VCaP (cell line): ENCODE measurements around the gene INAFM1.

Experiments
- H3K27ac ChIP-seq: fragments of 450-650 bp; 2 replicates; pipeline ENCODE4 v1.5.1; 2017
- TF ChIP-seq, protein P1 (sequence below): fragments of 450-650 bp; conservative IDR thresholded peaks from 2 replicates; pipeline ENCODE4 v1.5.1; 2017; ENCODE audit warnings: mild to moderate bottlenecking, moderate library complexity

Gene INAFM1

DNA sequence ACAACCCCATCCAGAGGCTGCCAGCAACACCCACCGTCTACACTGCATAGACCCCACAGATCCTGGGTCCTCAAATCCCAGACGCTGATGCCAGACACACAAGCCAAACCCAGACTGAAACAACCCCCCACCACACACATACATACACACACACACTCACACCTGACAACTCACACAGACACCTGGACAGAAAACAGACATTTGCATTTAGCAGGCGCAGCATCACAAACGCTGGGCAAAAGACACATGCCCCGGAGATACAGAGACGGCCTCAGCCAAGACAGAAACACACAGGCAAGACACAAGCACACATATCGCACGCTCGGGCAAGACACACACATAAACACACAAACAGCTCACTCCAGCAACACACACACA lies 45.0 kb upstream of the INAFM1 start:
- TF ChIP-seq, protein P1, sequence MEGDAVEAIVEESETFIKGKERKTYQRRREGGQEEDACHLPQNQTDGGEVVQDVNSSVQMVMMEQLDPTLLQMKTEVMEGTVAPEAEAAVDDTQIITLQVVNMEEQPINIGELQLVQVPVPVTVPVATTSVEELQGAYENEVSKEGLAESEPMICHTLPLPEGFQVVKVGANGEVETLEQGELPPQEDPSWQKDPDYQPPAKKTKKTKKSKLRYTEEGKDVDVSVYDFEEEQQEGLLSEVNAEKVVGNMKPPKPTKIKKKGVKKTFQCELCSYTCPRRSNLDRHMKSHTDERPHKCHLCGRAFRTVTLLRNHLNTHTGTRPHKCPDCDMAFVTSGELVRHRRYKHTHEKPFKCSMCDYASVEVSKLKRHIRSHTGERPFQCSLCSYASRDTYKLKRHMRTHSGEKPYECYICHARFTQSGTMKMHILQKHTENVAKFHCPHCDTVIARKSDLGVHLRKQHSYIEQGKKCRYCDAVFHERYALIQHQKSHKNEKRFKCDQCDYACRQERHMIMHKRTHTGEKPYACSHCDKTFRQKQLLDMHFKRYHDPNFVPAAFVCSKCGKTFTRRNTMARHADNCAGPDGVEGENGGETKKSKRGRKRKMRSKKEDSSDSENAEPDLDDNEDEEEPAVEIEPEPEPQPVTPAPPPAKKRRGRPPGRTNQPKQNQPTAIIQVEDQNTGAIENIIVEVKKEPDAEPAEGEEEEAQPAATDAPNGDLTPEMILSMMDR = no peak

DNA sequence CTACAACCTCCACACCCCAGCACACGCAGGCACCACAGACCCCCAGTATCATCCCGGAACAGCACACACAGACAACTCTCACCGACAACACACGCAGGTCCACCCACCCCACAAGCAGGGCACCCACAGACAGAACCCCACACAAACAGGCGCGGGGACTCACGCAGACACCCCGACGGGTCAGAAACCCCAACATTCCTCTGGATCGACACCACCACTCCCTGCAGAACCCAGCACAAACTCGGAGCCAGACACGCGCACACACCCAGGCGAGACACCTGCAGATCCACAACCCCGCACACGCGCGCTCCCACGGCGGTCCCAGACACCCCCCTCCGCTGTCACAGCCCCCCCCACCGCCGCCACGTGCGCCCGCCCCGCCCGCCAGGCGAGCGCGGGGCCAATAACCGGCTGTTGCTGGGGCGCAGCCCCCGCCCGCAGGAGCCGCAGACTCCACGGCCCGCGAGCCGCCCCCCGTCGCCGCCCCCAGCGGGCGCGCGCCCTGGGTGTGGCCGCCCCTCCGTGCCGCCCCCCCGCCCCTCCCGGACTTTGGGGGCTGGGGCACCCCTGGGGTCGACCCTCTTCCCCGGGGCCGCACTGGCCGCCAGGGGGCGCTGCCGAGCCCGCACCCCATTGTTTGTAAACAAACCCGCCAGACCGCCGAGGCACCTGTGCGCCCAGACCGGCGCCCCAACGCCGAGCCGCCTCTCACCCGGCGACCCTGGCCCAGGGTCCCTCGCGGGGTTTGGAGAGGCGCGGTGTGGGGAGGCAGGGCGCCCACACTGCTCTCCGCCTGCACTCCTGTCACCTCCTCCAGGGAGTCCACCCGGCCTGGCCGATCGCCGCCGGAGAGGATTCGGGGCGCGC lies 44.4 kb upstream of the INAFM1 start:
- peak overlapping the region; percentile 85 for H3K27ac ChIP-seq
- TF ChIP-seq, protein P1 = peak; percentile 94

More for the DNA sequence above, 45.0 kb upstream of the INAFM1 start:
- H3K27ac ChIP-seq = peak overlapping the region; percentile 85

DNA sequence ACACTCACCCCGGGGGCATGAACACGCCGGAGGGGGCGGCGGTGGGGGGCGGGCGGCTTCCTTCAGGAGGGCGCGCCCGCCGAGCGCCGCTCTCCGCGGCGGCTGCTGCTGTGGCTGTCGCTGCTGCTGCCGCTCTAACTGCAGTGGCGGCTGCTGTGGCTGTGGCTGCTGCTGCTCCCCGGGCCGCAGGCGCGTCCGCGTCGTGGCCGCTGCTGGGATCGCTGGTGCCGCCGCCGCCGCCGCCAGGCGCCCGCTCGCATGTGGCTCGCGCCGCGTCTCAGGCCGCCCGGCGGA lies 43.8 kb upstream of the INAFM1 start, which contains the start of gene BBC3:
TSS of gene BBC3 (minus strand) at position 279 of the 294 bp plus-strand sequence. CDS start 2,768 bp downstream, outside the sequence.
- H3K27ac ChIP-seq = peak within 1 kb of the TSS; percentile 85
- TF ChIP-seq, protein P1 = no peak

DNA sequence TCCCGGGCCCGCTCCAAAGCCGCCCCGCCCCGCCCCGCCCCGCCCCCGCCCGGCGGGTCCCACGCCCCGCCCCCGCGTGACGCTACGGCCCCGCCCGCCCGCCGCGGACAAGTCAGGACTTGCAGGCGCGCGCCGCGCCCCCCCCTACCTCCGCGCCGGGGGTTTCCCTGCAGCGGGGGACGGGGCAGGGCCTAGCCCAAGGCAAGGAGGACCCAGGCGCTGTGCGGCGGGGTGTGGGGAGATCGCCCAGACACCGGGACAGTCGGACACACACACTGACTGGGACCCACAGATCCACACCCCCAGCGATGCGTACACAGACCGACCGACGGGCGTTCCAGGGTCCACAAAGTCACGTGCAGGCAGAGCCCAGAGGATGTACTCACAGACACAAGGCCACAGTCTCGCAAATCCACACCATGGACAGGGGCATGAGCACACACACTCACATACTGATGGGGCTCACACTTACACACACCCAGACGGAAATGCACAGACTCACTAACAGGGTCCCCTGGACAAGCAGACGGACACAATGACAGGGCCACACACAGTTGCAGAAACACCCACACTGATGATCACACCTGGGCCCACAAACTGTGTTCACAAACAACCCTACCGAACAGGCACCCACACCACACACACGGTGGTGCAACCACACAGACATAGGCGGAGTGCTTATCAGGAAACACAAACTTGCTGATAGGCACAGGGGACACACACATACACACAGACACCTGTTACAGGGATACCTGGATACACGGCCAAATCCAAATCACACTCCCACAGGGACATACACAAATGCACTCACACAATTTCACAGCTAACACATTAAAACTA lies 43.2 kb upstream of the INAFM1 start:
- peak overlapping the region; percentile 85 for H3K27ac ChIP-seq
- TF ChIP-seq, protein P1 = no peak

DNA sequence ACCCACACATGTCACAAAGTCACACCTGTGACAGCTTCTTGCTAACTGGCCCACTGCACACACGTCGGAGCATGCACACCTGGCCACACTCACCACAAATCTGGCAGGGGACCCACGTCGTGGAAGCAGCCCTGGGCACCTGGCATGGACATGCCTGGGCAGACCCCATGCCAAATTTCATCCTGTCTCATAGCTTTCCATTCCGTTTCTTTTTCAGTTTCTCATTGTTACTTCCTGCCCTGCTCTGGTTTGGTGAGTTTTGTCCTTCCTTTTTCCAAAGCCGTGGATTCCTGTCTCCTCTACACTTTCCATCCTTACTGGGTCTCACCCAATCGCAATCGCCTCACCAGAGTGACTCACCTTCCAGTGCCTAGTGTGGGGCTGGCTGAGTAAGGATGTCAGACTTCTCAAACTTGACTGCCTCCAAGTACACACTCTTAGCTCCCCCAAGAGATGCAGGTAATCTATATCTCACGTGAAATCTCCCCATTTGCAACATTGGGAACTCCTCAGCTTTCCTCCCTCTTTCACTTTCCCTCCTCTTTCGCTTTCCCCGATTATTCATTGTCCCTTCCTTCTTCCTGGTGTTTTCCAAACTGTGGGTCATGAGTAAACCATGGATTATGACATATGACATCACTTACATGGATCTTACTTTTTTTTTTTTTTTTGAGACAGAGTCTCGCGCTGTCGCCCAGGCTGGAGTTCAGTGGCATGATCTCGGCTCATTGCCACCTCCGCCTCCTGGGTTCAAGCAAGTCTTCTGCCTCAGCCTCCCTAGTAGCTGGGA lies 42.1 kb upstream of the INAFM1 start:
- TF ChIP-seq, protein P1 = no peak
- H3K27ac ChIP-seq = peak overlapping the region; percentile 85; the same call in 1 of the 2 replicates

DNA sequence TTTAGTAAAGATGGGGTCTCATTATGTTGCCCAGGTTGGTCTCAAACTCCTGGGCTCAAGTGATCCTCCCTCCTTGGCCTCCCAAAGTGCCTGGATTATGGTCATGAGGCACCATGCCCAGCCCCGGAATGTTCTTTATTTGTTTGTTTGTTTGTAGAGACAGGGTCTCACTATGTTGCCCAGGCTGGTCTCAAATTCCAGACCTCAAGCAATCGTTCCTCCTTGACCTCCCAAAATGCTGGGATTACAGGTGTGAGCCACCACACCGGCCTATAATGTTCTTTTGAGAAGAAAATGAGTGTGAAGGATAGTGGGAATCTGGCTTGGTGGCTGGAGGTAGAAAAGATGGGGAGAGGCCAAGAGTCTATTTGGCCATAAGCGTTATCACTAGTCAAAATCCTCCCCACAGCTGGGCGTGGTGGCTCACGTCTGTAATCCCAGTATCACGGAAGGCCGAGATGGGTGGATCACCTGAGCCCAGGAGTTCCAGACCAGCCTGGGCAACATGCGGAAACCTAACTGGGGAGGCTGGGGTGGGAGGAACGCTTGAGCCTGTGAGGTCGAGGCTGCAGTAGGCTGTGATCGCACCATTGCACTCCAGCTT lies 38.5 kb upstream of the INAFM1 start:
- TF ChIP-seq, protein P1 = no peak
- no peak overlapping the region for H3K27ac ChIP-seq
